Stimulated activated CD8-positive, alpha-beta memory T cell treated with anti-CD3 and anti-CD28 coated beads, Interleukin-7, amount 100 ng/mL, for 24 hours (primary cell): ENCODE data around the gene CEACAM16.

ENCODE experiments used
- DNase-seq: peaks from one replicate; pipeline ENCODE4 v3.0.0-alpha.2; 2020; ENCODE audit warnings: low read depth

The CEACAM16 gene

GRCh38 chr19:44746616-44746945 is 47.6 kb downstream of the CEACAM16 start:
- DNase-seq: no peak

GRCh38 chr19:44746946-44747738 is 48.2 kb downstream of the CEACAM16 start:
- peak; percentile 86 for DNase-seq

GRCh38 chr19:44747739-44748425 is 48.9 kb downstream of the CEACAM16 start:
- no peak for DNase-seq

- peak; percentile 28 for DNase-seq
Measured at GRCh38 chr19:44748426-44749254, 49.7 kb downstream of the CEACAM16 start, which contains the start of gene BCL3. Gene BCL3 (plus strand): TSS chr19:44748708. CDS start chr19:44748791, 83 bp downstream.

GRCh38 chr19:44749292-44749691 is 50.3 kb downstream of the CEACAM16 start:
- DNase-seq: no peak

GRCh38 chr19:44749994-44750393 is 51.0 kb downstream of the CEACAM16 start:
- DNase-seq: no peak

GRCh38 chr19:44752123-44752815 is 53.3 kb downstream of the CEACAM16 start:
- no peak for DNase-seq

GRCh38 chr19:44752816-44753625 is 54.1 kb downstream of the CEACAM16 start:
- DNase-seq: peak; percentile 92

- DNase-seq: no peak
Measured at GRCh38 chr19:44753626-44753931, 54.6 kb downstream of the CEACAM16 start.

GRCh38 chr19:44753932-44754749 is 55.2 kb downstream of the CEACAM16 start:
- DNase-seq: peak; percentile 67

- no peak for DNase-seq
Measured at GRCh38 chr19:44754750-44755080, 55.8 kb downstream of the CEACAM16 start.

GRCh38 chr19:44755219-44755618 is 56.3 kb downstream of the CEACAM16 start:
- no peak for DNase-seq

GRCh38 chr19:44756089-44756562 is 57.2 kb downstream of the CEACAM16 start:
- no peak for DNase-seq

GRCh38 chr19:44757057-44757734 is 58.2 kb downstream of the CEACAM16 start:
- no peak for DNase-seq

- no peak for DNase-seq
Measured at GRCh38 chr19:44757735-44758505, 59.0 kb downstream of the CEACAM16 start.

- DNase-seq: no peak
Measured at GRCh38 chr19:44758596-44758995, 59.6 kb downstream of the CEACAM16 start.

GRCh38 chr19:44759083-44759804 is 60.3 kb downstream of the CEACAM16 start:
- DNase-seq: no peak
